ENCODE measurements around the gene VPREB3.

- no peak for TF ChIP-seq CTCF (IDR thresholded peaks at IDR 0.05; ENCODE audit: insufficient read depth, low read length, poor library complexity, severe bottlenecking)
- TF ChIP-seq EZH2phosphoT487 (conservative IDR thresholded peaks at IDR 0.05; ENCODE audit: low read length) = no peak
Measured at GRCh38 chr22:23775779-23776375, 21.7 kb upstream of the VPREB3 start.
